Left lung (tissue), 10 donors: ENCODE results near the gene SHC3. TPM values are rescaled to one million over a fixed set of nuclear protein-coding genes. Genes with fewer than 3 reads are reported as not detected.
A peak's percentile ranks its signal among the peaks of the same experiment; 100 is the strongest.

Source experiments
- ATAC-seq: fragments of 200-7000 bp; cut with Tn5 transposase; one replicate; pipeline ENCODE4 v1.9.1; 2020; ENCODE audit warnings: moderate library complexity
- DNase-seq, 4 donors: peaks; one replicate each; pipeline ENCODE4 v3.0.0-alpha.2; 2013 to 2020
- H3K27ac ChIP-seq, 2 donors: fragments of 200-600 bp; sonication (generic) in 1 of 2; one replicate each; pipeline versions ENCODE4 v1.5.0 to v1.8.0; 2020 to 2021
- H3K27me3 ChIP-seq, 2 donors: fragments of 200-600 bp; sonication (generic) in 1 of 2; one replicate each; pipeline versions ENCODE4 v1.5.0 to v1.8.0; 2020 to 2021
- H3K36me3 ChIP-seq, 2 donors: fragments of 200-600 bp; sonication (generic) in 1 of 2; one replicate each; pipeline versions ENCODE4 v1.5.0 to v1.8.0; 2020 to 2021
- H3K4me1 ChIP-seq, 2 donors: fragments of 200-600 bp; one replicate each; pipeline ENCODE4 v1.8.0; 2021
- H3K4me3 ChIP-seq, 2 donors: fragments of 200-600 bp; sonication (generic) in 1 of 2; one replicate each; pipeline versions ENCODE4 v1.5.0 to v1.8.0; 2020 to 2021; ENCODE audit warnings: mild to moderate bottlenecking in 1 of 2
- H3K9me3 ChIP-seq, 2 donors: fragments of 200-600 bp; sonication (generic) in 1 of 2; one replicate each; pipeline versions ENCODE4 v1.5.0 to v1.8.0; 2020 to 2021
- intact Hi-C, 2 donors: fragments of 100-400 bp; cut with DNase I; formaldehyde crosslinking; loops; one replicate each; pipeline versions ENCODE4 v1.11.2 to v1.14.2; 2022
- polyA plus RNA-seq, 6 donors: library from polyadenylated mRNA; unstranded; fragments of 120-200 nt; gene quantifications; one replicate each; pipeline ENCODE4 v1.2.1, GENCODE V29; 2013; ENCODE audit not compliant: insufficient read length in 6 of 6
- total RNA-seq, 2 donors: library from RNA; stranded (reverse); fragmentation: NEBNext Ultra II Directional; extraction: Animal tissue kit (Norgen Biotek cat#: 25700); gene quantifications; one replicate each; pipeline ENCODE4 v1.2.1, GENCODE V29; 2021
- TF ChIP-seq, protein P1 (sequence below), 2 donors: fragments of 200-600 bp; sonication (generic) in 1 of 2; IDR thresholded peaks; one replicate each; pipeline versions ENCODE4 v1.5.0 to v1.8.0; 2021; ENCODE audit warnings: antibody characterized with exemption in 2 of 2
- donor health status: DM: no; HTN: yes; CAD: no.
- donor health status: DM: no; HTN: no; CAD: no.

The SHC3 gene
- total and polyA plus RNA-seq, 8 donors = 10.4 to 19.2 (median 15.6) TPM

DNA sequence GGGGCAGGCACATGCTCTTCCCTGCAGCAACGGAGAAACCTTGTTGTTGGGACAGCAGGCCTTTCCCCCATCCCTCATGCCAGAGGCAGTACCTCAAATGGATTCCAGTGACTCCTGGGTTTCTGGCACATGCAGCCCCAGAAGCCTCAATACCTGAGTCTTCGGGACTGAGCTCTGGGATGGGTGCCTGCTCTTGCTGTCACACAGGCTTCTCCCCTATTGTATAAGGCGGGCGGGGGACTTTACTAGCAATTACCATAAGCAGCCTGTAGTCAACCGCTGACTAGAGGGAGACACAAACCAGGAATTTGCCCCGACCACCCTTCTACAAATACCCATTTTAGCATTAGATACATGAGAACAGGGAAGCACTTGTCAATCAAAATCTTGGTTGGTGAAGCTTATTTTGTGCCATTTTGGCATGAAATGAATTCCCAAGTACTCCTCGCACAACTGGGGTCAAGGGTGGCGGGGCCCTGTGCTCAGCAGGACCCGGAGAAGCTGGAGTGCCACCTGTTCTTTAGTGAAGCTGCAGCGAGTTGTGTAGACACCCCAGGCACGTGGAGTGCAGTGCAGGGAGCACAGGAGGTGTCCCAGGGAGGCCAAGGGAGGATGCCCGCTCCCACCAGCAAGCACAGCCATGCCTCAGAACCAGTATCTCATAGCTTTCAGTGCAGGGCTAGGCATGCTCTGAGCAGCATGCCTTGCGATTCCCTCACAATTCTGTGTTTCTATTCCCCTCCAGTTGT is 166.2 kb downstream of the SHC3 start:
- Histone ChIP-seq H3K4me1 (no peaks in the 10 kb centered on the region), H3K4me3 (no peak overlapping the region), H3K27me3 (no peaks in the 10 kb centered on the region), H3K27ac (no peak overlapping the region), H3K9me3 (no peaks in the 10 kb centered on the region), H3K36me3 (no peaks in the 10 kb centered on the region)
- DNase-seq (no peak), ATAC-seq (no peak)
- intact Hi-C loops = no loop called here
- TF ChIP-seq, protein P1, sequence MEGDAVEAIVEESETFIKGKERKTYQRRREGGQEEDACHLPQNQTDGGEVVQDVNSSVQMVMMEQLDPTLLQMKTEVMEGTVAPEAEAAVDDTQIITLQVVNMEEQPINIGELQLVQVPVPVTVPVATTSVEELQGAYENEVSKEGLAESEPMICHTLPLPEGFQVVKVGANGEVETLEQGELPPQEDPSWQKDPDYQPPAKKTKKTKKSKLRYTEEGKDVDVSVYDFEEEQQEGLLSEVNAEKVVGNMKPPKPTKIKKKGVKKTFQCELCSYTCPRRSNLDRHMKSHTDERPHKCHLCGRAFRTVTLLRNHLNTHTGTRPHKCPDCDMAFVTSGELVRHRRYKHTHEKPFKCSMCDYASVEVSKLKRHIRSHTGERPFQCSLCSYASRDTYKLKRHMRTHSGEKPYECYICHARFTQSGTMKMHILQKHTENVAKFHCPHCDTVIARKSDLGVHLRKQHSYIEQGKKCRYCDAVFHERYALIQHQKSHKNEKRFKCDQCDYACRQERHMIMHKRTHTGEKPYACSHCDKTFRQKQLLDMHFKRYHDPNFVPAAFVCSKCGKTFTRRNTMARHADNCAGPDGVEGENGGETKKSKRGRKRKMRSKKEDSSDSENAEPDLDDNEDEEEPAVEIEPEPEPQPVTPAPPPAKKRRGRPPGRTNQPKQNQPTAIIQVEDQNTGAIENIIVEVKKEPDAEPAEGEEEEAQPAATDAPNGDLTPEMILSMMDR (IDR thresholded peaks at IDR 0.05) = no peak

DNA sequence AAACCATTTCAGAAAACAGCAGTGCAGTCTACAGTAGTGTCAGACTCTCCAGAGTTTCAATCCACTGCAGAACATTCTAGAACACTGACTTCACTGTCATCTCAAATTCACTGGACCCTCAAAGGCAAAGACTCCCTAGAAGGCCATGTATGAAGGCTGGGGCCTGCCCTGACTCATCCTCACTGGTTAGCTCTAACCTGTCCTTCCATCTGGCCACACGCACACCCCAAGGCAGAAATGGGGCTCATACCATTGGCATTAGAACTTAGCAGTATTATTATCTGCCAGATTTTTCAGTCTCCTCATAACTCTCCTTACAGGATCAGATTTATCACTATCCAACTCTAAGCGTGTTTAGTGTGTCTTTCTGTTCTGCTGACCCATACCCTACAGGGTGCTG is 166.9 kb downstream of the SHC3 start:
- no peak for DNase-seq
- H3K9me3 ChIP-seq = no peaks in the 10 kb centered on the region
- no peak overlapping the region for H3K4me3 ChIP-seq
- intact Hi-C loops = no loop called here
- no peaks in the 10 kb centered on the region for H3K27me3 ChIP-seq
- no peak overlapping the region for H3K27ac ChIP-seq
- H3K36me3 ChIP-seq = no peaks in the 10 kb centered on the region
- TF ChIP-seq, protein P1 (IDR thresholded peaks at IDR 0.05) = no peak
- ATAC-seq = no peak
- no peaks in the 10 kb centered on the region for H3K4me1 ChIP-seq

DNA sequence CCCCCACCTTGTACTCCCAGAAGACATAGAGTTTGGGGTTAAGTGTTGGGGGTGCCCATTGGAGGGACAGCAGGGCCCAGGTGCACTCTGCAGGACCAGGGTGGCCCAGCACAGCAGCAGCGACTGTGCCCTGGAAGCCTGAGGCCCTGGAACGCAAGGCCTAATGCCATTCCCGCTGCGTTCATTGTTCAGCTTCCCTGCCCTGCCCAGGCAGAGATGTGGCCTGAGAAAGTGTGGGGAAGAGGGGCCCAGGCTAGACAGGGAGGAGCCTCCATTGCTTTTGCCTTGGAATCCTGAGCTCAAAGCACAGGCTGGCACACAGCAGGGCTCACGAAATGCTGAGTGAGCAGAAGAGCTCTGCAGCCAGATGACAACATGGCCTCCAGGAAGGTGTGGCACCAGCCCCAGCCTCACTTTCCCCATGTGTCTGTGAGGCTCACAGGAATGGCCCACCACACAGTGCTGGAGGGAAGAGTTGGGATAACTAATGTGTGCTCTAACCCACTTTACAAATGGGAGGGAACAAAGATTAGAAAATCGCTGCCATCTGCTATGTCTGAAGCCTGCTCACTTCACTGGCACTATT is 168.0 kb downstream of the SHC3 start:
- DNase-seq (peak in 1 of 4 donors; percentile 39), ATAC-seq (no peak)
- Histone ChIP-seq H3K27me3 (no peaks in the 10 kb centered on the region), H3K27ac (no peak overlapping the region), H3K4me1 (no peaks in the 10 kb centered on the region), H3K4me3 (no peak overlapping the region), H3K9me3 (no peaks in the 10 kb centered on the region), H3K36me3 (no peaks in the 10 kb centered on the region)
- intact Hi-C loops = no loop called here
- TF ChIP-seq, protein P1 (IDR thresholded peaks at IDR 0.05) = no peak

- H3K27ac ChIP-seq = no peak overlapping the region
- H3K36me3 ChIP-seq = no peaks in the 10 kb centered on the region
- TF ChIP-seq, protein P1 (IDR thresholded peaks at IDR 0.05) = no peak
- no peak for ATAC-seq
- intact Hi-C loops = no loop called here
- no peak overlapping the region for H3K4me3 ChIP-seq
- DNase-seq = no peak
- H3K9me3 ChIP-seq = no peaks in the 10 kb centered on the region
- H3K4me1 ChIP-seq = no peaks in the 10 kb centered on the region
- H3K27me3 ChIP-seq = no peaks in the 10 kb centered on the region
These were observed 168.6 kb downstream of the SHC3 start for GRCh38 chr9:89010056-89010455.

GRCh38 chr9:89009546-89009840 is 169.1 kb downstream of the SHC3 start:
- no peak overlapping the region for H3K4me3 ChIP-seq
- H3K27me3 ChIP-seq = no peaks in the 10 kb centered on the region
- TF ChIP-seq, protein P1 (IDR thresholded peaks at IDR 0.05) = no peak
- H3K27ac ChIP-seq = no peak overlapping the region
- no peaks in the 10 kb centered on the region for H3K4me1 ChIP-seq
- H3K36me3 ChIP-seq = no peaks in the 10 kb centered on the region
- ATAC-seq (no peak), DNase-seq (peak in 1 of 4 donors; percentile 49)
- intact Hi-C loops = no loop called here
- H3K9me3 ChIP-seq = no peaks in the 10 kb centered on the region
